K562 (cell line): Measurements from ENCODE around the gene PILRA. TPM values are rescaled to one million over a fixed set of nuclear protein-coding genes. Genes with fewer than 3 reads are reported as not detected.

Source experiments
- ATAC-seq: fragments of 200-7000 bp; cut with Tn5 transposase; 3 replicates; pipeline ENCODE4 v1.9.1; 2020; ENCODE audit warnings: moderate library complexity
- BruUV-seq: library from RNA; stranded (reverse); fragments of 400-500 nt; replicated peaks from 2 replicates; lab custom pipeline; 2021; lab: Mats Ljungman, UMichigan
- CTCF ChIA-PET: fragments of 300-600 bp; formaldehyde crosslinking; extraction: SDS; loops from one replicate; lab custom pipeline; 2021; ENCODE audit warnings: low intra/inter-chr PET ratio; lab: Yijun Ruan, JAX
- POLR2A ChIA-PET: fragments of 300-600, 350-650 bp; sonication (Branson Sonifier 250); formaldehyde crosslinking; extraction: SDS; loops from one replicate; lab custom pipeline; 2021; ENCODE audit warnings: antibody characterized with exemption, inconsistent platforms; lab: Yijun Ruan, JAX
- DNase-seq, 4 experiments: peaks; one replicate each; pipeline versions ENCODE4 v3.0.0 to v3.0.0-alpha.2; 2011 to 2018; ENCODE audit warnings: low spot score in 3 of 4, mixed read lengths in 3 of 4; ENCODE audit errors: extremely low read depth in 1 of 4
- FAIRE-seq: peaks from 2 replicates; lab custom pipeline; 2011; peaks lifted over from hg19 to GRCh38; lab: Jason Lieb, UNC
- H2AFZ ChIP-seq: 2 replicates; pipeline ENCODE4 v1.6.0; 2011; ENCODE audit warnings: low read depth, low read length, control low read depth, inconsistent platforms
- H3K27ac ChIP-seq: fragments of 200-600 bp; 3 replicates; pipeline ENCODE4 v1.8.0; 2011; ENCODE audit warnings: low read depth, mild to moderate bottlenecking, control low read depth, inconsistent platforms, low read length, moderate library complexity, mixed read lengths; ENCODE audit errors: extremely low read depth
- H3K27me3 ChIP-seq, 2 experiments: fragments of 300-600 bp in 1 of 2; 2 replicates in 1 of 2; 3 replicates in 1 of 2; pipeline versions ENCODE4 v1.6.0 to v1.8.0; 2011; ENCODE audit warnings: inconsistent platforms in 2 of 2, low read length in 2 of 2, mild to moderate bottlenecking in 1 of 2, mixed read lengths in 1 of 2, moderate library complexity in 1 of 2; ENCODE audit not compliant: control insufficient read depth in 2 of 2, insufficient read depth in 2 of 2
- H3K36me3 ChIP-seq: fragments of 300-600 bp; 3 replicates; pipeline ENCODE4 v1.8.0; 2011; ENCODE audit warnings: mild to moderate bottlenecking, low read length, inconsistent platforms; ENCODE audit not compliant: control insufficient read depth, insufficient read depth
- H3K4me1 ChIP-seq, 2 experiments: fragments of 200-600 bp in 1 of 2; replicated peaks in 1 of 2; 2 replicates in 1 of 2; 3 replicates in 1 of 2; pipeline versions ENCODE4 v1.5.1 to v1.8.0; 2011; ENCODE audit warnings: inconsistent platforms in 2 of 2, low read length in 2 of 2, mild to moderate bottlenecking in 1 of 2, mixed read lengths in 1 of 2, moderate library complexity in 1 of 2; ENCODE audit not compliant: control insufficient read depth in 2 of 2, insufficient read depth in 2 of 2
- H3K4me2 ChIP-seq: 2 replicates; pipeline ENCODE4 v1.6.1; 2011; ENCODE audit warnings: low read length, control low read depth, inconsistent platforms, mixed read lengths; ENCODE audit not compliant: insufficient read depth
- H3K4me3 ChIP-seq: fragments of 200-600 bp; sonication (generic), shearing (Covaris generic); 2 replicates; pipeline ENCODE4 v1.5.1; 2016; ENCODE audit warnings: control low read depth, inconsistent platforms
- H3K79me2 ChIP-seq: fragments of 200-600 bp; 3 replicates; pipeline ENCODE4 v1.8.0; 2011; ENCODE audit warnings: low read length, inconsistent platforms; ENCODE audit not compliant: control insufficient read depth, insufficient read depth
- H3K9ac ChIP-seq, 2 experiments: 2 replicates each; pipeline versions ENCODE4 v1.6.0 to v1.6.1; 2011; ENCODE audit warnings: low read depth in 2 of 2, low read length in 2 of 2, control low read depth in 1 of 2, inconsistent platforms in 1 of 2, mild to moderate bottlenecking in 1 of 2, mixed read lengths in 1 of 2; ENCODE audit not compliant: insufficient read depth in 1 of 2
- H3K9me1 ChIP-seq: one replicate; pipeline ENCODE4 v1.6.0; 2011; ENCODE audit warnings: inconsistent platforms, mild to moderate bottlenecking, low read length, moderate library complexity; ENCODE audit not compliant: control insufficient read depth, insufficient read depth
- H3K9me3 ChIP-seq: replicated peaks from 2 replicates; pipeline ENCODE4 v1.5.1; 2011; ENCODE audit warnings: low read depth, low read length, inconsistent platforms; ENCODE audit not compliant: control insufficient read depth, insufficient read depth
- H4K20me1 ChIP-seq: replicated peaks from 2 replicates; pipeline ENCODE4 v1.6.1; 2011; ENCODE audit warnings: low read length, inconsistent platforms, mixed read lengths; ENCODE audit not compliant: control insufficient read depth, insufficient read depth
- BMI1 ChIP-seq: fragments of 150-350 bp; IDR thresholded peaks from 2 replicates; pipeline ENCODE4 v1.6.1; 2014; ENCODE audit warnings: low read length
- IRF2 ChIP-seq: sonication (generic); formaldehyde crosslinking; IDR thresholded peaks from 2 replicates; pipeline ENCODE4 v1.8.1; 2022; ENCODE audit warnings: mild to moderate bottlenecking, missing genetic modification reagents
- ZNF830 ChIP-seq: fragments of 250-450 bp; sonication (Bioruptor Pico); IDR thresholded peaks from 2 replicates; pipeline ENCODE4 v1.5.0; 2021; ENCODE audit warnings: mild to moderate bottlenecking
- WGBS: fragments of 100-300 bp; shearing (Covaris generic); methylation state at CpG from one replicate; pipeline ENCODE4 v1.1.6; 2016; ENCODE audit warnings: low coverage, mixed read lengths; ENCODE audit not compliant: insufficient coverage; ENCODE audit errors: missing lambda C conversion rate; 5-methylcytosine and 5-hydroxymethylcytosine counted together
- in situ Hi-C: fragments of 300-500 bp; cut with MboI; formaldehyde crosslinking; loops from 4 replicates; pipeline ENCODE4 v1.15.0; 2018; ENCODE audit warnings: inconsistent platforms, mixed read lengths
- intact Hi-C: fragments of 100-400 bp; cut with micrococcal nuclease; formaldehyde crosslinking; loops from 2 replicates; pipeline ENCODE4 v1.14.2; 2022
- polyA plus RNA-seq, 8 experiments: library from polyadenylated mRNA; depleted of rRNA in 4 of 8; stranded (reverse) in 5 of 8; unstranded in 3 of 8; fragments of >200 nt; fragmentation: Nextera tagmentation in 2 of 8; fragmentation: Illumina TruSeq in 1 of 8; extraction: Ambion mirVana in 2 of 8; extraction: Trizol in 1 of 8; gene quantifications; 2 replicates each; pipeline versions ENCODE4 v1.2.1 to v1.2.3, GENCODE V29; 2011 to 2014; ENCODE audit warnings: inconsistent platforms in 1 of 8, missing spikeins in 1 of 8
- total RNA-seq, 7 experiments: library from RNA; depleted of rRNA in 6 of 7; stranded (reverse); fragments of >200 nt in 6 of 7; fragmentation: Illumina TruSeq in 2 of 7; extraction: Trizol in 2 of 7; gene quantifications; 2 replicates each; pipeline versions ENCODE4 v1.2.1 to v1.2.3, GENCODE V29; 2011 to 2021; ENCODE audit warnings: low replicate concordance in 1 of 7
- TF ChIP-seq, protein P1 (sequence below), 2 experiments: fragments of 450-650 bp in 1 of 2; sonication (generic) in 1 of 2; formaldehyde crosslinking in 1 of 2; IDR thresholded peaks; 2 replicates each; pipeline versions ENCODE4 v1.7.1 to v1.9.0; 2016 to 2022; ENCODE audit warnings: inconsistent platforms in 1 of 2, mild to moderate bottlenecking in 1 of 2, missing genetic modification reagents in 1 of 2
- TF ChIP-seq, protein P2 (sequence below): sonication (generic); formaldehyde crosslinking; IDR thresholded peaks from 2 replicates; pipeline ENCODE4 v1.4.0; 2020; ENCODE audit warnings: mild to moderate bottlenecking, missing genetic modification reagents
- TF ChIP-seq, protein P3 (sequence below): sonication (generic); formaldehyde crosslinking; IDR thresholded peaks from 2 replicates; pipeline ENCODE4 v1.8.0; 2022; ENCODE audit warnings: mild to moderate bottlenecking, missing genetic modification reagents
- TF ChIP-seq, protein P4 (sequence below): fragments of 250-450 bp; sonication (Bioruptor Pico); IDR thresholded peaks from 2 replicates; pipeline ENCODE4 v1.8.0; 2022; ENCODE audit warnings: inconsistent platforms, mild to moderate bottlenecking, moderate library complexity, borderline replicate concordance

PILRA gene
- total and polyA plus RNA-seq, 9 of the 15 experiments (the other 6 are each of a cell fraction or from before 2014, with no cell fraction given), result 0.13 to 1.8 (median 0.62) TPM

DNA sequence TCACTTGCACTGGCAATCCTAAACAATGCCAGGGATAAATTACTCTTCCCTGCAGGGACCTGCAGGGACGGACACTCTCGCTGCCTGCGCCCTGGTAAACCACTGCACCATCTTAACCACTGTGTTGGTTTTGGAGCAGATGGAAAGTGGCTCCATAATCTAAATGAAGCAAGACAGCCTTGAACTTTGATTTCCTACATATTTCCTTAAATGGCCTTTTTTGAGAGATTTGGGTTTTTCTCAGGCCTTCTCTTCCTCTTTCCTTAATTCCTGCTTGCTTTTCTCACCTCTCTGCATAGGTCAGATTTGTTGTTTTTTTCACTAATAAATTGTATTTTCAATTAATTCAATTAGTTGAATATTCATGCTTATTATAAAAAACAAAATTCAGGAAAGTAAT lies 2.8 kb downstream of the PILRA start:
- no peak overlapping the region for H3K4me3 ChIP-seq
- POLR2A ChIA-PET, result interaction anchor here (1.0 kb wide), 1 partner anchor 11 kb away, joined by 3 read pairs; no protein-coding TSS in a partner anchor
- intact Hi-C loops, result no loop called here
- 88% methylated on average over 3 of the region's 3 CpGs for WGBS
- H3K27ac ChIP-seq, result no peak overlapping the region
- in situ Hi-C loops, result no loop called here
- no peaks in the 10 kb centered on the region for H4K20me1 ChIP-seq
- CTCF ChIA-PET, result no interaction called here
- H2AFZ ChIP-seq, result no peak overlapping the region
- H3K9me3 ChIP-seq, result no peaks in the 10 kb centered on the region
- ATAC-seq (no peak), DNase-seq (no peak), FAIRE-seq (no peak)
- no TSS peak for BruUV-seq
- no peaks in the 10 kb centered on the region for H3K36me3 ChIP-seq
- no peaks in the 10 kb centered on the region for H3K27me3 ChIP-seq
- no peaks in the 10 kb centered on the region for H3K79me2 ChIP-seq
- no peak overlapping the region for H3K9ac ChIP-seq
- H3K4me2 ChIP-seq, result no peak overlapping the region
- H3K4me1 ChIP-seq, result peaks cover 4 to 38% of the 10 kb centered on the region in 2 experiments; a peak in 4 of 5 replicates
- H3K9me1 ChIP-seq, result no peaks in the 10 kb centered on the region
- TF ChIP-seq, protein P1, sequence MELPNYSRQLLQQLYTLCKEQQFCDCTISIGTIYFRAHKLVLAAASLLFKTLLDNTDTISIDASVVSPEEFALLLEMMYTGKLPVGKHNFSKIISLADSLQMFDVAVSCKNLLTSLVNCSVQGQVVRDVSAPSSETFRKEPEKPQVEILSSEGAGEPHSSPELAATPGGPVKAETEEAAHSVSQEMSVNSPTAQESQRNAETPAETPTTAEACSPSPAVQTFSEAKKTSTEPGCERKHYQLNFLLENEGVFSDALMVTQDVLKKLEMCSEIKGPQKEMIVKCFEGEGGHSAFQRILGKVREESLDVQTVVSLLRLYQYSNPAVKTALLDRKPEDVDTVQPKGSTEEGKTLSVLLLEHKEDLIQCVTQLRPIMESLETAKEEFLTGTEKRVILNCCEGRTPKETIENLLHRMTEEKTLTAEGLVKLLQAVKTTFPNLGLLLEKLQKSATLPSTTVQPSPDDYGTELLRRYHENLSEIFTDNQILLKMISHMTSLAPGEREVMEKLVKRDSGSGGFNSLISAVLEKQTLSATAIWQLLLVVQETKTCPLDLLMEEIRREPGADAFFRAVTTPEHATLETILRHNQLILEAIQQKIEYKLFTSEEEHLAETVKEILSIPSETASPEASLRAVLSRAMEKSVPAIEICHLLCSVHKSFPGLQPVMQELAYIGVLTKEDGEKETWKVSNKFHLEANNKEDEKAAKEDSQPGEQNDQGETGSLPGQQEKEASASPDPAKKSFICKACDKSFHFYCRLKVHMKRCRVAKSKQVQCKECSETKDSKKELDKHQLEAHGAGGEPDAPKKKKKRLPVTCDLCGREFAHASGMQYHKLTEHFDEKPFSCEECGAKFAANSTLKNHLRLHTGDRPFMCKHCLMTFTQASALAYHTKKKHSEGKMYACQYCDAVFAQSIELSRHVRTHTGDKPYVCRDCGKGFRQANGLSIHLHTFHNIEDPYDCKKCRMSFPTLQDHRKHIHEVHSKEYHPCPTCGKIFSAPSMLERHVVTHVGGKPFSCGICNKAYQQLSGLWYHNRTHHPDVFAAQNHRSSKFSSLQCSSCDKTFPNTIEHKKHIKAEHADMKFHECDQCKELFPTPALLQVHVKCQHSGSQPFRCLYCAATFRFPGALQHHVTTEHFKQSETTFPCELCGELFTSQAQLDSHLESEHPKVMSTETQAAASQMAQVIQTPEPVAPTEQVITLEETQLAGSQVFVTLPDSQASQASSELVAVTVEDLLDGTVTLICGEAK (IDR thresholded peaks at IDR 0.05), result no peak
- TF ChIP-seq, protein P1 (CRISPR knock-in tag; IDR thresholded peaks at IDR 0.05), result no peak
- TF ChIP-seq ZNF830 (CRISPR knock-in tag) (no peak), BMI1 (no peak), IRF2 (CRISPR knock-in tag) (no peak)
- TF ChIP-seq, protein P2, sequence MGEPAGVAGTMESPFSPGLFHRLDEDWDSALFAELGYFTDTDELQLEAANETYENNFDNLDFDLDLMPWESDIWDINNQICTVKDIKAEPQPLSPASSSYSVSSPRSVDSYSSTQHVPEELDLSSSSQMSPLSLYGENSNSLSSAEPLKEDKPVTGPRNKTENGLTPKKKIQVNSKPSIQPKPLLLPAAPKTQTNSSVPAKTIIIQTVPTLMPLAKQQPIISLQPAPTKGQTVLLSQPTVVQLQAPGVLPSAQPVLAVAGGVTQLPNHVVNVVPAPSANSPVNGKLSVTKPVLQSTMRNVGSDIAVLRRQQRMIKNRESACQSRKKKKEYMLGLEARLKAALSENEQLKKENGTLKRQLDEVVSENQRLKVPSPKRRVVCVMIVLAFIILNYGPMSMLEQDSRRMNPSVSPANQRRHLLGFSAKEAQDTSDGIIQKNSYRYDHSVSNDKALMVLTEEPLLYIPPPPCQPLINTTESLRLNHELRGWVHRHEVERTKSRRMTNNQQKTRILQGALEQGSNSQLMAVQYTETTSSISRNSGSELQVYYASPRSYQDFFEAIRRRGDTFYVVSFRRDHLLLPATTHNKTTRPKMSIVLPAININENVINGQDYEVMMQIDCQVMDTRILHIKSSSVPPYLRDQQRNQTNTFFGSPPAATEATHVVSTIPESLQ (CRISPR knock-in tag), result no peak
- TF ChIP-seq, protein P3, sequence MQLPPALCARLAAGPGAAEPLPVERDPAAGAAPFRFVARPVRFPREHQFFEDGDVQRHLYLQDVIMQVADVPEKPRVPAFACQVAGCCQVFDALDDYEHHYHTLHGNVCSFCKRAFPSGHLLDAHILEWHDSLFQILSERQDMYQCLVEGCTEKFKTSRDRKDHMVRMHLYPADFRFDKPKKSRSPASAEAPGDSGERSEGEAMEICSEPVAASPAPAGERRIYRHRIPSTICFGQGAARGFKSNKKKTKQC (CRISPR knock-in tag), result no peak
- TF ChIP-seq, protein P4, sequence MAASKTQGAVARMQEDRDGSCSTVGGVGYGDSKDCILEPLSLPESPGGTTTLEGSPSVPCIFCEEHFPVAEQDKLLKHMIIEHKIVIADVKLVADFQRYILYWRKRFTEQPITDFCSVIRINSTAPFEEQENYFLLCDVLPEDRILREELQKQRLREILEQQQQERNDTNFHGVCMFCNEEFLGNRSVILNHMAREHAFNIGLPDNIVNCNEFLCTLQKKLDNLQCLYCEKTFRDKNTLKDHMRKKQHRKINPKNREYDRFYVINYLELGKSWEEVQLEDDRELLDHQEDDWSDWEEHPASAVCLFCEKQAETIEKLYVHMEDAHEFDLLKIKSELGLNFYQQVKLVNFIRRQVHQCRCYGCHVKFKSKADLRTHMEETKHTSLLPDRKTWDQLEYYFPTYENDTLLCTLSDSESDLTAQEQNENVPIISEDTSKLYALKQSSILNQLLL (CRISPR knock-in tag), result no peak
